ENCODE results near the gene ZNF445.
"Not testable (repeated sequence)": the region's sequence is repeated elsewhere in the genome, so short reads cannot be mapped to it uniquely, and the experiment has no call there.

The ZNF445 gene

DNA sequence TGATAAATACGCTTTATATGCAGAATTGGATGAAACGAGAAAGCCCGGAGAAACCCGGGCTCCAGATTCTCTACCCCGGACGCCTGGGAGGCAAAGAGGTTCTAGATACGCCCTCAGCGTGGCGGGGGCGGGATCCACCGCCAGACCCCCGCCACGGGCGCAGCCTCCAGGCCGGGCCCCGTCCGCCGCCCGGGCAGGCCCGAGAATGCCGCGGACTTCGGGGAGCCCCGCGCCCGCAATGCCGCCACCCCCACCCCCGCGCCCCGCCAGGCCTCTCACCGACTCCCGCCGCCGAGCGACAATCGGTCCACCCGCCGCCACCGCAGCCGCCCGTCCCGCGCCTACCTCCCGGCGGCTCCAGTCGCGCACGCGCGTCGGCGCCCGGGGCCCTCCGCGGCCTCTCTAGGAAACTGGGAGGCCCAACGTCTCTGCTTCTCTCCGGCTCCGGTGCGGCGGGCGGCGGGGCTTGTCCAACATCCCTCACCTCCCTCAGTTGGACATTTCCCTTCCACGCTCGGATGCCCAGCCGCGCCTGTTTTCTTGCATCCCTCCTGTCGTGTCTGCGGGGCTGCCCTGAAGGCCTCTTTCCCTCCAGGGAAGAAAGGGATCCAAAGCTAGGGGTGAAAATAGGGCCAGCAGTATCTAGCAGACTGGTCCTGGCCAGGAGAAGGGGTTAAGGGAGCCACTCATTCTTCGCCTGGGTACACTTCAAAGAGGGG, at the start of gene ZNF445:
ZNF445 (minus strand) TSS at position 359 of the 719 bp plus-strand sequence. CDS start 22,121 bp downstream, outside the sequence.
- peak in 1 of 2 experiments; percentile 50 for DNase-seq

DNA sequence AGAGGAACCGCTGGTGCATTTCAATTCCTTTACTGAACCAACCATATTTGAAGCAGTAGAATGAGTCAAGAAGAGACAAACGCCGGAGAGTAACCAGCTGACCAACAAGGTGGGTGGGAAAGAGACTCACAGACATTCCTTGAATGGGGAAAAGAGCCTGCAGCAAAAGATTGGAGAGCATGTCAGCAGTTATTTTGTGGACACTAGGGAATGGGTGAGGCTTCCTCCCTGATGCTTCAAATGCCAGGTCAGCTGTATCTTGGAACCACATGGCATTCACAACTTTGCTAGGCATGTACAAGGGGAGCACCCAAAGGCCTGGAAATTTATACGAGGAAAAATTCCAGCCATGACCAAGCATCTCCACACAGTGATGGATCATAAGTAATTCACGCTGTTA, 47.6 kb upstream of the ZNF445 start:
- no peak for DNase-seq

DNA sequence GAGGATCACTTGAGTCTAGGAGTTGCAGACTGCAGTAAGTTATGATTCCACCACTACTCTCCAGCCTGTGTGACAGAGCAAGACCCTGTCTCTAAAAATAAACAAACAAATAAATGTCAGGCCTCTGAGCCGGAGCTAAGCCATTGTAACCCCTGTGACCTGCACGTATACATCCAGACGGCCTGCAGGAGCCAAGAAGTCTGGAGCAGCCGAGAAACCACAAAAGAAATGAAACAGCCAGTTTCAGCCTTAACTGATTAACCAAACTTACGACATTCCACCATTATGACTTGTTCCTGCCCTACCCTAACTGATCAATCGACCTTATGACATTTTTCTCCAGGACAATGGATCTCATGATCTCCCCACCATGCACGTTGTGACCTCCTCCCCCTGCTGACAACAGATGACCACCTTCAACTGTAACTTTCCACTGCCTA, 45.0 kb upstream of the ZNF445 start:
- no peak for DNase-seq

DNA sequence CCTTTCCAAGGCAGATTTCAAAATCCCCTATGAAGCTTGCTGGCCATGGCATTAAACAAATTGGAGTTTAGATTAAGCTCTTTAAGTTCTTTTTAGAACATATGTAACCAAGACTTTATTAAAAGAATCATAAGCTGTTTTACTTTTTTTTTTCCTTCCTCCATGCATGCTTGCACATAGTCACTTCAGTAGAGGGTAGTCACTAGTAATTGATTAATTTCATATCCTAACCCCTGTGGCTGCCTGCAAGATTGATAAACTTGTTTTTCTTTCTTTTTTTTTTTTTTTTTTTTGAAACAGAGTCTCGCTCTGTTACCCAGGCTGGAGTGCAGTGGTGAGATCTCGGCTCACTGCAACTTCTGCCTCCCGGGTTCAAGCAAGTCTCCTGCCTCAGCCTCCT, 44.3 kb upstream of the ZNF445 start:
- DNase-seq: no peak

DNA sequence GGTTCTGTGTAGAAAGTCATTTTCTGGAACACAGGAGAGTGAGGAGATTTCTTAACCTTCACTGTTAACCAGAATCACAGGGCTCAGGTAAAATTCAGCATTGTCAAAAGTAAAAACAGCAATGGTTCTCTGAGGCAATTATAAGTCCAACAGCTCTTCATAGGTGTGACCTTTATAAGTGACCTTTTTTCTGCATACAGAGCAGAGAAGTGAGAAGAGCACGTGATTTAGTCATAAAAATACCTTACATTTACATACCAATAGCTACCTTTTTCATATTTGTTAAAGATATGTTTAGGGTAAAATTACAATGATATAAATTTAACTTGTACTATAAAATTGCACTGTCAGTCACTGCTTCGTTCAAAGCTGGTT, 41.3 kb upstream of the ZNF445 start:
- DNase-seq: no peak

DNA sequence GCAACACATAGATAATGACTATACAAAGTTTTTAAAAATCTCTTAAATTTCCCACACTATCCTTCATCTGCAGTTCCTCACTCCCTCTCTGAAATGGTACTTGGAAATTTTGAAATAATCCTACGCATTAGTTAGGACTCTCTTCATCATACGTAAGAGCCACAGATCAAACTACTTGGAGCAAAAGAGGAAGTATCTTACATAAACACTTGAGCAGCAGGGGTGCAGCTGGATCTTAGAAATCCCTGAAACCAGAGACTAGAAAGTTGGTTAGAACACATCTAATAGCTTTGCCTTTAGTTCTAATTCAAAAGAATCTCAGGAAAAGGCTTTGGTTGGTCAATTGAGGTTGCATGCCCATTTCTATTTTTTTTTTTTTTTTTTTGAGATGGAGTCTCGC, 38.8 kb upstream of the ZNF445 start:
- no peak for DNase-seq

DNA sequence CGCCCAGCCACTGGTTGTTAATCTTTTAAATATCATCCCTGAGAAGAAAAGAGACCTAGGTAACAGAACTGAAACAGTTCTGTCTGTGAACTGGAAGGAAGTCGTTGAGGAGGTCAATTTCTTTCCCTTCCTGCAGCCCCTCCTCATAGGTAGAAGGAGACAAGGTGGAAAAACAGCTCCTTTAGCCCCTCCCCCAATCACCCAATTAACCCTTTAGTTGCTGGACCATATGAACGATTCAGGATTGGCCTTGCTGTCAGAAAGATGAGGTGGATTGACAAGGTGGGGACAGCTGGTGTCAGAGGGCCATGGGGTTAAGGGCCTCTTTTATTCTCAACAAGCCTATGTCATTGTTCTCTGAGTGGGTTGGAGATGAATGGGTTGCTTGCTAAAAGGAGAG, 36.0 kb upstream of the ZNF445 start:
- no peak for DNase-seq

DNA sequence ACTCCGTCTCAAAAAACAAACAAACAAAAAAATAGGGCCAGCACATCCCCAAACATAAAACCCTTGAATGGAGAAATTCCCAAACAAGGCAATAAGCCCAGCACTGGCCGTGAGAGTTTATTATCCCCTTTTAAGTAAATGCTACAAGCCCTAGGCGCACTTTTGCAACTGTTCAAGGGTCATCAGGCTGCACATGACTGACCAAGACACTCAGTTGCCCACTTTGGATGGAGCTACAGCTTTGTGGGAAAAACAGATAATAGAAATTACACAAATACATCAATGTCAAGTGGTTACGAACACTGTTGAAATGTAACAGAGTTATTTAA, 33.7 kb upstream of the ZNF445 start:
- no peak for DNase-seq

DNA sequence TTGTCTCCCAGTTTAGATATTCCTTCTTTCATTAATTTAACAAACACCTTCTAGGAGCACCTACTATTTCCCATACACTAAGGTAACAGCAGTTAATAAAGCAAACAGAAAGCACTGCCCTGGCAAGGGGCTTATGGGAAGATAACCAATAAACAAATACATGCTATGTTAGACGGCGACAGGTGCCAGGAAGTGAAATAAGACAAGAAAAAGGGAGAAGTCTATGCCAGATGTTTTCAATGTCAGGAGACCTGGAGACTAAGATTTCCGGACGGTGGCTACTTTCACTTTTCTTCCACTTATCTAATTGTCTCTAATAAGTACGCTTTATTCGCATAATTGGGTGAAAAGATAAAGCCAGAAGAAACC, 32.5 kb upstream of the ZNF445 start:
- peak in 1 of 2 experiments; percentile 17 for DNase-seq

DNA sequence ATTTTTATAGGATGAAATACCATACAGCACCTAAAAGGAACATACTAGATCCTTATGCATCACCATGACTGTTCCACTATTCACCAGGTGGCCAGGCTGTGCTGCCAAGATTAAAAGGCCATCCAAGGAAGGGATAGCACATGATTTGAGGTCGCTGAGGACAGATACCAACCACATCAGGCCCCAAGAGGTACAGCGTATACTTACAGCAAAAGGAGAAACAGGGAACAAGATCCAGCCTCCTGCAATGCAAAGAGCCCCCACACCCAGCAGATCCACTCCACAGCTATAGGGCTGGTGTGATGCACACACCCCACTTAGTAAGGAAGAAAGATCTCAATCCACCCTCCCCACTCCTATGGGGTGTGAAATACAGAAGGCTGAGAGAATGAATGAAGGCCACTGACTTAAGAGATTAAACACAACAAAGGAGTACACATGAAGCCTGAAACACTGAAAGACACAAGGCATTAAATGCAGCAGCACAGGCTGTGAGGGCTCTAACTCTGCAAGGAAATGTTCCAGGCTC, 32.0 kb upstream of the ZNF445 start:
- no peak for DNase-seq

DNA sequence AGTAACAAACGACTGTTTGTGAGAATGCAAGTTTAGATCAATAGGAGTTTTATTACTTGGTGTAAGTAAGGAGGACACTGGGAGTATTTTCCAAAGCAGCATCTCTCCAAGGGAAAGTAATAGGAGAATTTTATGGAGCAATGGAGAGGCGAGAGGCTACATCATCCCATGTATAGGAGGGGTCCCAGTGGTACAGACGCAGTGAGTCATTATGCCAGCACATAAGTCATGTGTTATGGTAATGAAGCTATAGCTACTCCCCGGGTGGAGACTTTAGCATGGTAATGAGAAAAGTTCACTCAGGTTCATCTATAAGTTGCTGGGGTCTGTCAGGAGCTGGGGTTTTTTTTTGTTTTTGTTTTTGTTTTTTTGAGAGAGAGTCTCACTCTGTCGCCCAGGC, 29.5 kb upstream of the ZNF445 start:
- DNase-seq: no peak

DNA sequence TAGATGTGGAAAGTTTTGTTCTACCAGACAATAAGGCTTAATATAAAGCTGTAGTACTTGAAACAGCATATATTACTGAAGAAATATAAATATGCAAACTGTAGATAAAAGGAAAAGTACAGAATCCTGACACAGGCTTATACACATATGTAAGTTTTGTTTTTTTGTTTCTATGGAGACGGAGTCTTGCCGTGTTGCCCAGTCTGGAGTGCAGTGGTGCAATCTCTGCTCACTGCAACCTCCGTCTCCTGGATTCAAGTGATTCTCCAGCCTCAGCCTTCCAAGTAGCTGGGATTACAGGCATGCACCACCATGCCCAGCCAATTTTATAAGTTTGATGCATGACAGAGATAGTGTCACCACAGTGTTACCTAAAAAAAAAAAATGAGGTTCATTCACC, 29.1 kb upstream of the ZNF445 start:
- DNase-seq: no peak

DNA sequence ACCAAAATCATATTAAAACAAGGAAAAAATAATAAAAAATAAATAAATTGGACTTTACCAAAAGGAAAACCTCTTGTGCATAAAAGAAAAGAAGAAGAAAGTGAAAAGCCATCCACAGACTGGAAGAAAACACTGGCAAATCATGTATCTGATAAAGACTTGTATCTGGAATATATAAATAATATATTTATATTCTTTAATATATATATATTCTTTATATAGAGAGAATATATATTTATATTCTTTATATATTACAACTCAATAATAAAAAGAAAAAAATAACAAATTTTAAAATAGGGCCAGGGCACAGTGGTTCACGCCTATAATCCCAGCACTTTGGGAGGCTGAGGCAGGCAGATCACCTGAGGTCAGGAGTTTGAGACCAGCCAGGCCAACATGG, 27.1 kb upstream of the ZNF445 start:
- DNase-seq: no peak

DNA sequence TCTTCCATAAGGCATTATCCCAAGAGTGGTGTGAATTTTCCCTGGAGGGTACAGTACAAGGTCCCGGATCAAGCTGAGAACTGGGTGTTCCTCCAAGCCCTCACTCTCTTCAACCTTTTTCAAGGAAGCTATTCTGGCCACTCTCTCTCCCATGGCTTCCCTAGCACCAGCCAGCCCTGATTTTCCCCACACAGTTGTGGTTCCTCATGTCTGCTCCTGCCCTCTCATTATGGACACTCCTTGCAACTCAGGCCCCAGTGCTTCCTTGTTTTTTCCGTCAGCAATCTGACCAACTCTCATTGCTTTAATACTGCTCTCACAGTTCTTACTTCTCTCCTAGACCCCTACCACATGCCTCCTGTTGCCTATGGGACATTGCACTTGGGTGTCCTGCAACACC, 25.7 kb upstream of the ZNF445 start:
- DNase-seq: not testable (repeated sequence)

DNA sequence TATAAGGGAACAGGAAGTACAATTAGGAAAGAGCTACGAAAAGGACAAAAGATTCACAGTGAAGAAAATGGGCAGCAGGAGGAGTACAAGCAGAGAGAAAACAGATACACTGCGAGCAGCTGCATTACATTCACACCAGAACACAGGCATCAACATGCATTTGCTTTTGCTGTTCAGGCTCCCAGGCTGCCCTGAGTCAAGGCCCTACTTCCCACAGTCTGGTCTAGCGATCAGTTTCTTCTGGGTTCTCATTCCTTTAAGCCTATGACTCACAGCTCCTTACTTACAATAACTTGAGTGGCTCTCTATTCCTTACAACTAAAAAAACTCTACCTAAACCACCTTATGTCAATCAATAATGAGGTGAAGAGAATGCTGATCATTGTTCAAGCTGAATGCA, 24.5 kb upstream of the ZNF445 start:
- DNase-seq: no peak

DNA sequence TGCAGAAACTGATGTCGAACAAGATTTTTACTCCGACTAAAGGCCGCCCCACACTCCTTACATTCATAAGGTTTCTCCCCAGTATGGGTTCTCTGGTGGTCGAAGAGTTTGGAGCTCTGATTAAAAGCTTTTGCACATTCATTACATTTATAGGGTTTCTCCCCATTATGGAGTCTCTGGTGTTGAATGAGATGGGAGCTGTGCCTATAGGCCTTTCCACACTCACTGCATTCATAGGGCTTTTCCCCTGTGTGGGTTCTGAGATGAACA, 22.4 kb upstream of the ZNF445 start:
- DNase-seq: not testable (repeated sequence)

DNA sequence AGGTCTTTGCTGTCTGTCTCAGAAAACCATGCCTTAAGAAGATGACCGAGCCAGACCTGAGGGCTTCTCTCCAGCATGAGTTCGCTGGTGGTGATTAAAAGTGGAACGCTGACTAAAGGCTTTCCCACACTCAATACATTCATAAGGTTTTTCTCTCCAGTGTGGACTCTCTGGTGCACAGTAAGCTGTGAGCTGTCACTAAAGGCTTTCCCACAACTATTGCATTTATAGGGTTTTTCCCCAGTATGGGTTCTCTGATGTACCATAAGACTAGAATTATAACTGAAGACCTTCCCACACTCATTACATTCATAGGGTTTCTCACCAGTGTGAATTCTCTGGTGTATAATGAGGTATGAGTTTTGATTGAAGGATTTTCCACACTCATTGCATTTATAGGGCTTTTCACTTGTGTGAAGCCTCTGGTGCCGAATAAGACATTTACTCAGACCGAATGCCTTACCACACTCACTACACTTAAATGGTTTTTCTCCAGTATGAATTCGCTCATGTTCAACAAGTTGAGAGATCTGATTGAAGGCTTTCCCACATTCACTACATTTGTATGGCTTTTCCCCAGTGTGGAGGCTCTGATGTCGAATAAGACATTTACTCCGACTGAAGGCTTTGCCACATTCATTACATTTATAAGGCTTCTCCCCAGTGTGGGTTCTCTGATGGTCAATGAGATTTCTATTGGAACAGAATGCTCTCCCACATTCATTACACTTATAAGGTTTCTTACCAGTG, 21.9 kb upstream of the ZNF445 start:
- DNase-seq: no peak

DNA sequence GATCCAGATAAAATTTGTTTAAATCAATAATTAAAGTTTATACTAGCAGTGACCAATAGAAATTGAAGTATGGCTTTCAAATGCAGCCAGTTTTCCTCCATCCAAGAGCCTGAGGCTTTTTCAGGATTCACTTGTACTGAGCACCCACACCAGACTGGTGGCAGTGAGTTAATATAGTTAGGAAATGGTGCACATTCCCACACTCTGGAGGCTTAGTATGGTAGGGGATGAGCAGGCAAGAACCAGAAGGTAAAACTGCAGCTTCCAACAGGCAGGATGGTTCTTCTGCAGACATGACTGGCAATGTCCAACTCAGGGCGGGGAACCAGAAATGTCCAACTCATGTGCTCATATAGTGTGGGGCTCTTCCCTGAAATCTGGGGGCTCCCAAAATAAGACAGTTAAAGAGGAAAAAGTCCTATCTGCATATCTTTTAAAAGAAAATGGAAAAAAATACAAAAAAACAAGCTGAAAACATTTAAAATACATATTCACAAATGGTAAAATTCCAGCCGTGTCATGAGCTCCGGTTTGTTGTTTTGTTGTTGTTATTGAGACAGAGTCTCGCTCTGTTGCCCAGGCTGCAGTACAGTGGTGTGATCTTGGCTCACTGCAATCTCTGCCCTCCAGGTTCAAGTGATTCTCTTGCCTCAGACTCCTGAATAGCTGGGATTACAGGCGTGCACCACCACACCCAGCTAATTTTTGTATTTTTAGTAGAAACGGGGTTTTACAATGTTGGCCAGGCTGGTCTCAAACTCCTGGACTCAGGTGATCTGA, 18.4 kb upstream of the ZNF445 start:
- no peak for DNase-seq

DNA sequence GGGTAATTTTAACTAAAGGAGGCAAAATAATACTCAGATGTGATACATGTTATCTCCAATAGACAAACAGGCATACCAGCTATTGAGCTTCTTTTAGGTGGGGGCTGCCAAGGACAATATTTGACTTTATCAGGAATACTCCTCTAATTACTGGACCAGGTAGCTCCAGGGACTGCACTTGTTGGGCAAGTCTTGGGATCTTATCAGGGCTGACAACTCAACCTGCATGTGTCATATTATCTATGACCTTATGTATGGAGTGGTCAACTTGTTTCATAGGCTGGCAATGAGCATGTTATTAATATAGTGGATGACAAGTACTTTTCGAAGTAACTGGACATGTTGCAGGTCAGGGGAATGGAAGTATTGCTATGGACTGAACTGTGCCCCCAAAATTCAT, 15.0 kb upstream of the ZNF445 start:
- no peak for DNase-seq

DNA sequence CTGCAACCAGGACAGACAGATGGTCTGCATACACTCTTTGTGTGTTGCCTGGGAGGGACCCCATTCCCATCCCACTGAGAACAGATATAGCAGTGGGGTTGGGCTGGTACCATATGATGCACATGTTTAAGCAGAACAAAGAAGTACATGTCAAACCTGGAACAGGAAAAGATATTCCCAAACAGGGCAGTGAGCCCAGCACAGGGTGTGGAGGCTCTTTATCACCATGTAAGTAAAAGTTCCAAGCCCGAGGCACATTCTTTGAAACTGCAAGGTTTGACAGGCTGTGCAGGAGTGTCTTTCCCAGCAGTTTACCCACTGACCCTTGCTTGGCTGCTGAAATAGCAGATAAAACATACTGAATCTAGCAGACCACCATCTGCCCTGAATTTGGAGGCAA, 5.3 kb upstream of the ZNF445 start:
- DNase-seq: no peak

DNA sequence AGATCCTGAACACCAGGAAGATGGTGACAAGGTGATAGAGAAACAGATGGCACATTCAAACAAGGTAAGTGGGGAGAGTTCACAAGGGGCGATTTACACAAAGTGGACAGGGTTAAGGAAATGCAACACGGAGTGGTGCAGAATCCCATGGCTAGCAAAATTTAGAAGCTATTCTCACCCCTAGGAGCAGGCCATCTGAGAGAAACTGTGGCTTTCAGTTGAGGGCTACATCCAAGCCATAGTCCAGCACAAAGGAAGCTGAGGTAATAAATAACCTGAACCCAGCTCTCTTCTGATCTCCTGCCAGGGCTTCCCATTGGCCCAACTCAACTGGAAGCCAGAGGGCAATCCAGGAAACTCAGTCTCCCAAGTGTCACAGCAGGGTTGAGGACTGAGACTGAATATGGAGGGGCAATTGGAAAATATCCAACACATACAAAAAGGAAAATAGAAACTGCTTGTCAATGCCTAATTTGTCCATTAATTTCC, 1.2 kb upstream of the ZNF445 start:
- DNase-seq: no peak

DNA sequence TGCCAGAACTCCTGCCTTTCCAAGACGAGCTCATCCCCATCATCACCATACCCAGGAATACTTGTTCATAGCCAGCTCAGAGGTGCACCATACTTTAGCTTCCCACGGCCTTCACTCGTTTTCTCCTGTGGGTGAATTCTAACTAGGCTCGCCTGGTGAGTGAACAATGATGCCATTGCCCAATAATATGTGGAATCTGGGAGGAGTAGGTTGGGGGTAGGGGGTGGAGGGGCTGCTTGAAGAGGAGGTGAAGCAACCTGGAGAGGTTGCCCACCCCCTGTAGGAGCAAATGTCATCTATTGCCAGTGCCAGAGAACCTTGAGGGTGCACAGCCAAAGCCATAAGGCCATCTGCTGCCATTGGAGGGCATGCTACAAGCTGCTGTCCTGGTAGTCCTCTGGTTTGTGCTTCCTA, 592 bp upstream of the ZNF445 start:
- DNase-seq: no peak

DNA sequence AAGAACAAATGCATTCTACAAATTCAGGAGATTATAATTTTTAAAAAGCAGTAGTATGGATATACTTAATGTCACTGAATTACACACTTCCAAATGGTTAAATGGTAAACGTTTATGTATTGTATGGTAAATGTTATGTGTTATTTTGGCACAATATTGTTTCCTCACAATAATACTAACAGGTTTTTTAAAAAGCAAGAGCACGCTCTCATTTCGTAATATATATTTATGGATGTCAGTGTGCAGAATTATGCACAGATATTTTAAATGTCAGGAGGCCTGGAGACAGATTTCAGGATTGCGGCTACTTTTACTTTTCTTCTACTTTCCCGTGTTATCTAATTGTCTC, 533 bp downstream of the ZNF445 start:
- DNase-seq: no peak

DNA sequence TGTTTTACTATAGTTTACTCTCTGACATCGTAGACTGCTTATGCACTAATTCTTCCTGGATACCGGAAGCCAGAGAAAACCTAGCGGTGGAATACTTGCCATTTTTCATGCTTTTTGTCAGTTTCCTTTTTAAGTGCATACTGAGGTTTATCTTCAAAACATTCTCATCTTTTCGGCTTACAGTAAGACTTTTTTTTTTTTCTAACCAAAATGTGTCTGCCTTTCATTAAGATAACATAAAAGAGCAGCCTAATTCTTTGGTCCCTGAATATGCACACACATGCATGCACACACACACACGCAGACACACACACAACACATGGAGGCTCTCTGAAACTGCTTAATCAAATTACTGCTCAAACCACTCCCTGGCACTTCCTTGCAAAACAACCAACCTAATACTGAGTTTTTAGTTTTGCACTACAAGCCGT, 1.3 kb downstream of the ZNF445 start:
- no peak for DNase-seq

Data from SW 1271 (cell line).